ENCODE measurements around the gene TRAF3IP1. TPM values are rescaled to one million over a fixed set of nuclear protein-coding genes. Genes with fewer than 3 reads are reported as not detected.
"Not testable (repeated sequence)": the region's sequence is repeated elsewhere in the genome, so short reads cannot be mapped to it uniquely, and the experiment has no call there.

TRAF3IP1 gene
- total and polyA plus RNA-seq, 2 donors, result 2.7 to 5.1 TPM

- DNase-seq (ENCODE audit: low read depth in 6 of 9, low spot score in 9 of 9), result no peak
- peaks cover 0 to 11% of the 10 kb centered on the region in 2 donors for H3K27me3 ChIP-seq (ENCODE audit: control insufficient read depth in 2 of 2, insufficient read depth in 1 of 2, low read length in 1 of 2)
- H3K27ac ChIP-seq (ENCODE audit: low read depth in 1 of 2, low read length in 1 of 2), result no peak overlapping the region
- 93% methylated on average over 12 of the region's 12 CpGs for WGBS
- no peaks in the 10 kb centered on the region for H3K9me3 ChIP-seq (ENCODE audit: control insufficient read depth in 2 of 2, insufficient read depth in 1 of 2, low read length in 1 of 2)
- no peaks in the 10 kb centered on the region for H3K4me1 ChIP-seq (ENCODE audit: control insufficient read depth in 2 of 2, insufficient read depth in 2 of 2, low read length in 2 of 2)
- no peak overlapping the region for H3K4me3 ChIP-seq (ENCODE audit: low read length in 2 of 2)
- no peaks in the 10 kb centered on the region for H3K36me3 ChIP-seq (ENCODE audit: control insufficient read depth in 2 of 2, insufficient read depth in 2 of 2, low read length in 1 of 2)
Measured at GRCh38 chr2:238305092-238305862, 15.0 kb upstream of the TRAF3IP1 start.

- WGBS, result 95% methylated on average over 11 of the region's 11 CpGs
- H3K27me3 ChIP-seq (ENCODE audit: control insufficient read depth in 2 of 2, insufficient read depth in 1 of 2, low read length in 1 of 2), result peaks cover 0 to 11% of the 10 kb centered on the region in 2 donors
- H3K4me1 ChIP-seq (ENCODE audit: control insufficient read depth in 2 of 2, insufficient read depth in 2 of 2, low read length in 2 of 2), result no peaks in the 10 kb centered on the region
- H3K36me3 ChIP-seq (ENCODE audit: control insufficient read depth in 2 of 2, insufficient read depth in 2 of 2, low read length in 1 of 2), result no peaks in the 10 kb centered on the region
- DNase-seq (ENCODE audit: low read depth in 6 of 9, low spot score in 9 of 9), result no peak
- no peak overlapping the region for H3K4me3 ChIP-seq (ENCODE audit: low read length in 2 of 2)
- H3K27ac ChIP-seq (ENCODE audit: low read depth in 1 of 2, low read length in 1 of 2), result no peak overlapping the region
- no peaks in the 10 kb centered on the region for H3K9me3 ChIP-seq (ENCODE audit: control insufficient read depth in 2 of 2, insufficient read depth in 1 of 2, low read length in 1 of 2)
Measured at GRCh38 chr2:238305965-238306671, 14.2 kb upstream of the TRAF3IP1 start.

GRCh38 chr2:238306672-238306998, 13.7 kb upstream of the TRAF3IP1 start:
- 96% methylated on average over 5 of the region's 5 CpGs for WGBS
- Histone ChIP-seq H3K9me3 (ENCODE audit: control insufficient read depth in 2 of 2, insufficient read depth in 1 of 2, low read length in 1 of 2) (no peaks in the 10 kb centered on the region), H3K27ac (ENCODE audit: low read depth in 1 of 2, low read length in 1 of 2) (no peak overlapping the region)

GRCh38 chr2:238308177-238308576, 12.1 kb upstream of the TRAF3IP1 start:
- H3K4me1 ChIP-seq (ENCODE audit: control insufficient read depth in 2 of 2, insufficient read depth in 2 of 2, low read length in 2 of 2), result no peaks in the 10 kb centered on the region
- WGBS, result 83% methylated on average over 2 of the region's 2 CpGs
- H3K27me3 ChIP-seq (ENCODE audit: control insufficient read depth in 2 of 2, insufficient read depth in 1 of 2, low read length in 1 of 2), result peaks cover 0 to 8% of the 10 kb centered on the region in 2 donors
- no peak overlapping the region for H3K27ac ChIP-seq (ENCODE audit: low read depth in 1 of 2, low read length in 1 of 2)
- no peaks in the 10 kb centered on the region for H3K36me3 ChIP-seq (ENCODE audit: control insufficient read depth in 2 of 2, insufficient read depth in 2 of 2, low read length in 1 of 2)
- no peak overlapping the region for H3K4me3 ChIP-seq (ENCODE audit: low read length in 2 of 2)
- DNase-seq (ENCODE audit: low read depth in 6 of 9, low spot score in 9 of 9), result no peak
- no peaks in the 10 kb centered on the region for H3K9me3 ChIP-seq (ENCODE audit: control insufficient read depth in 2 of 2, insufficient read depth in 1 of 2, low read length in 1 of 2)

More at GRCh38 chr2:238306672-238306998, 13.7 kb upstream of the TRAF3IP1 start:
- Histone ChIP-seq H3K4me1 (ENCODE audit: control insufficient read depth in 2 of 2, insufficient read depth in 2 of 2, low read length in 2 of 2) (no peaks in the 10 kb centered on the region), H3K4me3 (ENCODE audit: low read length in 2 of 2) (no peak overlapping the region), H3K27me3 (ENCODE audit: control insufficient read depth in 2 of 2, insufficient read depth in 1 of 2, low read length in 1 of 2) (peaks cover 0 to 11% of the 10 kb centered on the region in 2 donors), H3K36me3 (ENCODE audit: control insufficient read depth in 2 of 2, insufficient read depth in 2 of 2, low read length in 1 of 2) (no peaks in the 10 kb centered on the region)
- DNase-seq (ENCODE audit: low read depth in 6 of 9, low spot score in 9 of 9), result no peak

GRCh38 chr2:238310721-238311120, 9.6 kb upstream of the TRAF3IP1 start:
- WGBS, result 93% methylated on average over 14 of the region's 14 CpGs
- H3K4me3 ChIP-seq (ENCODE audit: low read length in 2 of 2); DNase-seq (ENCODE audit: low read depth in 6 of 9, low spot score in 9 of 9); H3K27me3 ChIP-seq (ENCODE audit: control insufficient read depth in 2 of 2, insufficient read depth in 1 of 2, low read length in 1 of 2); H3K9me3 ChIP-seq (ENCODE audit: control insufficient read depth in 2 of 2, insufficient read depth in 1 of 2, low read length in 1 of 2); H3K36me3 ChIP-seq (ENCODE audit: control insufficient read depth in 2 of 2, insufficient read depth in 2 of 2, low read length in 1 of 2); H3K4me1 ChIP-seq (ENCODE audit: control insufficient read depth in 2 of 2, insufficient read depth in 2 of 2, low read length in 2 of 2); H3K27ac ChIP-seq (ENCODE audit: low read depth in 1 of 2, low read length in 1 of 2): not testable (repeated sequence)

- DNase-seq (ENCODE audit: low read depth in 6 of 9, low spot score in 9 of 9), result peak in 2 of 9 donors; percentile 17 to 47
- H3K4me3 ChIP-seq (ENCODE audit: low read length in 2 of 2), result no peak overlapping the region
- no peaks in the 10 kb centered on the region for H3K9me3 ChIP-seq (ENCODE audit: control insufficient read depth in 2 of 2, insufficient read depth in 1 of 2, low read length in 1 of 2)
- no peaks in the 10 kb centered on the region for H3K36me3 ChIP-seq (ENCODE audit: control insufficient read depth in 2 of 2, insufficient read depth in 2 of 2, low read length in 1 of 2)
- peaks cover 3 to 6% of the 10 kb centered on the region in 2 donors for H3K4me1 ChIP-seq (ENCODE audit: control insufficient read depth in 2 of 2, insufficient read depth in 2 of 2, low read length in 2 of 2)
- peaks cover 0 to 9% of the 10 kb centered on the region in 2 donors for H3K27me3 ChIP-seq (ENCODE audit: control insufficient read depth in 2 of 2, insufficient read depth in 1 of 2, low read length in 1 of 2)
- H3K27ac ChIP-seq (ENCODE audit: low read depth in 1 of 2, low read length in 1 of 2), result no peak overlapping the region
- WGBS, result 78% methylated on average over 8 of the region's 8 CpGs
Measured at GRCh38 chr2:238313289-238313990, 6.9 kb upstream of the TRAF3IP1 start.

- Histone ChIP-seq H3K27me3 (ENCODE audit: control insufficient read depth in 2 of 2, insufficient read depth in 1 of 2, low read length in 1 of 2) (peaks cover 0 to 14% of the 10 kb centered on the region in 2 donors), H3K4me1 (ENCODE audit: control insufficient read depth in 2 of 2, insufficient read depth in 2 of 2, low read length in 2 of 2) (peaks cover 3 to 6% of the 10 kb centered on the region in 2 donors), H3K9me3 (ENCODE audit: control insufficient read depth in 2 of 2, insufficient read depth in 1 of 2, low read length in 1 of 2) (no peaks in the 10 kb centered on the region), H3K4me3 (ENCODE audit: low read length in 2 of 2) (no peak overlapping the region), H3K27ac (ENCODE audit: low read depth in 1 of 2, low read length in 1 of 2) (no peak overlapping the region), H3K36me3 (ENCODE audit: control insufficient read depth in 2 of 2, insufficient read depth in 2 of 2, low read length in 1 of 2) (no peaks in the 10 kb centered on the region)
- WGBS, result 92% methylated on average over 2 of the region's 2 CpGs
- no peak for DNase-seq (ENCODE audit: low read depth in 6 of 9, low spot score in 9 of 9)
Measured at GRCh38 chr2:238313991-238314350, 6.3 kb upstream of the TRAF3IP1 start.

GRCh38 chr2:238314576-238314975, 5.7 kb upstream of the TRAF3IP1 start:
- no peaks in the 10 kb centered on the region for H3K36me3 ChIP-seq (ENCODE audit: control insufficient read depth in 2 of 2, insufficient read depth in 2 of 2, low read length in 1 of 2)
- peaks cover 3 to 6% of the 10 kb centered on the region in 2 donors for H3K4me1 ChIP-seq (ENCODE audit: control insufficient read depth in 2 of 2, insufficient read depth in 2 of 2, low read length in 2 of 2)
- no peak overlapping the region for H3K4me3 ChIP-seq (ENCODE audit: low read length in 2 of 2)

GRCh38 chr2:238315031-238315595, 5.2 kb upstream of the TRAF3IP1 start:
- no peak overlapping the region for H3K4me3 ChIP-seq (ENCODE audit: low read length in 2 of 2)
- no peak for DNase-seq (ENCODE audit: low read depth in 6 of 9, low spot score in 9 of 9)
- no peak overlapping the region for H3K27ac ChIP-seq (ENCODE audit: low read depth in 1 of 2, low read length in 1 of 2)
- WGBS, result over 99% methylated on average over 13 of the region's 13 CpGs
- H3K9me3 ChIP-seq (ENCODE audit: control insufficient read depth in 2 of 2, insufficient read depth in 1 of 2, low read length in 1 of 2), result no peaks in the 10 kb centered on the region
- peaks cover 0 to 25% of the 10 kb centered on the region in 2 donors for H3K27me3 ChIP-seq (ENCODE audit: control insufficient read depth in 2 of 2, insufficient read depth in 1 of 2, low read length in 1 of 2)
- peaks cover 3 to 11% of the 10 kb centered on the region in 2 donors for H3K4me1 ChIP-seq (ENCODE audit: control insufficient read depth in 2 of 2, insufficient read depth in 2 of 2, low read length in 2 of 2)
- H3K36me3 ChIP-seq (ENCODE audit: control insufficient read depth in 2 of 2, insufficient read depth in 2 of 2, low read length in 1 of 2), result no peaks in the 10 kb centered on the region

More at GRCh38 chr2:238314576-238314975, 5.7 kb upstream of the TRAF3IP1 start:
- no peak for DNase-seq (ENCODE audit: low read depth in 6 of 9, low spot score in 9 of 9)
- peaks cover 0 to 20% of the 10 kb centered on the region in 2 donors for H3K27me3 ChIP-seq (ENCODE audit: control insufficient read depth in 2 of 2, insufficient read depth in 1 of 2, low read length in 1 of 2)
- no peak overlapping the region for H3K27ac ChIP-seq (ENCODE audit: low read depth in 1 of 2, low read length in 1 of 2)
- no peaks in the 10 kb centered on the region for H3K9me3 ChIP-seq (ENCODE audit: control insufficient read depth in 2 of 2, insufficient read depth in 1 of 2, low read length in 1 of 2)
- 98% methylated on average over 8 of the region's 8 CpGs for WGBS

Data from thymus (tissue), 11 donors.